Suprapubic skin (tissue), 4 donors: ENCODE measurements around the gene PSMB3.

Experiments used
- EP300 ChIP-seq: sonication (generic); formaldehyde crosslinking; IDR thresholded peaks from one replicate; pipeline ENCODE4 v1.6.1; 2017; ENCODE audit warnings: antibody characterized with exemption
- POLR2A ChIP-seq, 2 donors: fragments of 450-650 bp; IDR thresholded peaks; one replicate each; pipeline ENCODE4 v1.6.1; 2017; ENCODE audit warnings: antibody characterized with exemption in 2 of 2, mild to moderate bottlenecking in 2 of 2, moderate library complexity in 2 of 2
- POLR2AphosphoS5 ChIP-seq, 3 donors: sonication (generic); formaldehyde crosslinking; IDR thresholded peaks; one replicate each; pipeline ENCODE4 v1.6.1; 2017; ENCODE audit warnings: antibody characterized with exemption in 3 of 3
- TF ChIP-seq, protein P1 (sequence below), 2 donors: fragments of 200-600 bp in 1 of 2; fragments of 450-650 bp in 1 of 2; sonication (generic) in 1 of 2; IDR thresholded peaks; one replicate each; pipeline ENCODE4 v1.5.1; 2016 to 2019; ENCODE audit warnings: antibody characterized with exemption in 2 of 2, mild to moderate bottlenecking in 1 of 2, moderate library complexity in 1 of 2

DNA sequence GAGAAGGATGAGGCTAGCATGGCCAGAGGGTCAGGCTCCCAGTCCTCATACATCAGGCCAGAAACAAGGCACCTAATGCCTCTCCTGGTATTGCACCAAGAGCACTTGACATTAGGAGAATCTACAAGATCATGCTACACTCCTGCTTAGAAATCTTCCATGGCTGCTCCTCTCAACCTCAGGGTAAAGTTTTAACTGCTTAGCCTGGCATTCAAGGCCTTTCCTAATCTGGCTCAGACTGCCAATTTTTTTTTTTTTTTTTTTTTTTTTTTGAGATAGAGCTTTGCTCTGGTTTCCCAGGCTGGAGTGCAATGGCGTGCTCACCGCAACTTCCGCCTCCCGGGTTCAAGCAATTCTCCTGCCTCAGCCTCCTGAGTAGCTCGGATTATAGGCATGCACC is 38.6 kb downstream of the PSMB3 start:
- TF ChIP-seq, protein P1, sequence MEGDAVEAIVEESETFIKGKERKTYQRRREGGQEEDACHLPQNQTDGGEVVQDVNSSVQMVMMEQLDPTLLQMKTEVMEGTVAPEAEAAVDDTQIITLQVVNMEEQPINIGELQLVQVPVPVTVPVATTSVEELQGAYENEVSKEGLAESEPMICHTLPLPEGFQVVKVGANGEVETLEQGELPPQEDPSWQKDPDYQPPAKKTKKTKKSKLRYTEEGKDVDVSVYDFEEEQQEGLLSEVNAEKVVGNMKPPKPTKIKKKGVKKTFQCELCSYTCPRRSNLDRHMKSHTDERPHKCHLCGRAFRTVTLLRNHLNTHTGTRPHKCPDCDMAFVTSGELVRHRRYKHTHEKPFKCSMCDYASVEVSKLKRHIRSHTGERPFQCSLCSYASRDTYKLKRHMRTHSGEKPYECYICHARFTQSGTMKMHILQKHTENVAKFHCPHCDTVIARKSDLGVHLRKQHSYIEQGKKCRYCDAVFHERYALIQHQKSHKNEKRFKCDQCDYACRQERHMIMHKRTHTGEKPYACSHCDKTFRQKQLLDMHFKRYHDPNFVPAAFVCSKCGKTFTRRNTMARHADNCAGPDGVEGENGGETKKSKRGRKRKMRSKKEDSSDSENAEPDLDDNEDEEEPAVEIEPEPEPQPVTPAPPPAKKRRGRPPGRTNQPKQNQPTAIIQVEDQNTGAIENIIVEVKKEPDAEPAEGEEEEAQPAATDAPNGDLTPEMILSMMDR (IDR thresholded peaks at IDR 0.05), result no peak
- no peak for TF ChIP-seq POLR2A (IDR thresholded peaks at IDR 0.05)
- no peak for TF ChIP-seq EP300
- TF ChIP-seq POLR2AphosphoS5 (IDR thresholded peaks at IDR 0.05), result no peak
